Neural cell (in vitro differentiated cells): Measurements from ENCODE around the gene WDR31. TPM values are rescaled to one million over a fixed set of nuclear protein-coding genes. Genes with fewer than 3 reads are reported as not detected.

Source experiments
- H2AFZ ChIP-seq: fragments of 200-600, 300-800 bp; sonication (generic), shearing (Covaris generic); 2 replicates; pipeline ENCODE4 v1.6.0; 2014; ENCODE audit warnings: low read depth, mild to moderate bottlenecking, antibody characterized with exemption, low read length, moderate library complexity
- H3F3A ChIP-seq: fragments of 200-600 bp; shearing (Covaris generic); 2 replicates; pipeline ENCODE4 v1.6.1; 2016; ENCODE audit warnings: mild to moderate bottlenecking, moderate library complexity, mixed read lengths, antibody characterized with exemption, low read length; ENCODE audit not compliant: insufficient read depth, poor library complexity, severe bottlenecking
- H3K27ac ChIP-seq: fragments of 200-600, 300-800 bp; sonication (generic), shearing (Covaris generic); 2 replicates; pipeline ENCODE4 v1.5.1; 2014; ENCODE audit warnings: mild to moderate bottlenecking, low read length, moderate library complexity
- H3K27me3 ChIP-seq: fragments of 300-800, 200-600 bp; sonication (generic), shearing (Covaris generic); 2 replicates; pipeline ENCODE4 v1.6.0; 2014; ENCODE audit warnings: mild to moderate bottlenecking, low read depth, low read length, moderate library complexity; ENCODE audit not compliant: insufficient read depth
- H3K36me3 ChIP-seq: fragments of 300-800, 200-600 bp; sonication (generic), shearing (Covaris generic); 2 replicates; pipeline ENCODE4 v1.5.1; 2014; ENCODE audit warnings: mild to moderate bottlenecking, antibody characterized with exemption, low read length, moderate library complexity; ENCODE audit not compliant: insufficient read depth
- H3K4me2 ChIP-seq: fragments of 300-800, 200-600 bp; sonication (generic), shearing (Covaris generic); 2 replicates; pipeline ENCODE4 v1.6.0; 2014; ENCODE audit warnings: mild to moderate bottlenecking, low read length
- H3K4me3 ChIP-seq: fragments of 300-800, 200-600 bp; sonication (generic), shearing (Covaris generic); 2 replicates; pipeline ENCODE4 v1.5.1; 2014; ENCODE audit warnings: mild to moderate bottlenecking, low read length, moderate library complexity
- H3K79me2 ChIP-seq: fragments of 200-600 bp; shearing (Covaris generic); replicated peaks from 2 replicates; pipeline ENCODE4 v1.6.0; 2014; ENCODE audit warnings: mild to moderate bottlenecking, low read length, moderate library complexity; ENCODE audit not compliant: insufficient read depth
- H3K9ac ChIP-seq: fragments of 300-800, 200-600 bp; sonication (generic), shearing (Covaris generic); 2 replicates; pipeline ENCODE4 v1.6.1; 2016; ENCODE audit warnings: mild to moderate bottlenecking, low read length, mixed read lengths
- H3K9me2 ChIP-seq: fragments of 200-600 bp; shearing (Covaris generic); 2 replicates; pipeline ENCODE4 v1.6.1; 2016; ENCODE audit warnings: mild to moderate bottlenecking, low read length, mixed read lengths; ENCODE audit not compliant: insufficient read depth
- H3K9me3 ChIP-seq: fragments of 200-600, 300-800 bp; sonication (generic), shearing (Covaris generic); 2 replicates; pipeline ENCODE4 v1.6.1; 2016; ENCODE audit warnings: mild to moderate bottlenecking, mixed run types, low read length, moderate library complexity, mixed read lengths
- H4K20me1 ChIP-seq: fragments of 200-600 bp; shearing (Covaris generic); 2 replicates; pipeline ENCODE4 v1.6.1; 2016; ENCODE audit warnings: mild to moderate bottlenecking, mixed run types; ENCODE audit not compliant: insufficient read depth
- CTCF ChIP-seq: fragments of 450-650 bp; IDR thresholded peaks from 2 replicates; pipeline ENCODE4 v1.5.1; 2014; ENCODE audit warnings: antibody characterized with exemption, mild to moderate bottlenecking, moderate library complexity; ENCODE audit not compliant: poor library complexity, severe bottlenecking
- EP300 ChIP-seq: fragments of 450-650 bp; conservative IDR thresholded peaks from 2 replicates; pipeline ENCODE4 v1.6.1; 2014; ENCODE audit warnings: antibody characterized with exemption, mild to moderate bottlenecking, moderate library complexity; ENCODE audit not compliant: poor library complexity, severe bottlenecking
- EZH2 ChIP-seq: fragments of 200-600, 300-800 bp; shearing (Covaris generic), sonication (generic); IDR thresholded peaks from 2 replicates; pipeline ENCODE4 v1.6.1; 2014; ENCODE audit warnings: antibody characterized with exemption, low read length, borderline replicate concordance, mild to moderate bottlenecking; ENCODE audit not compliant: insufficient read depth, poor library complexity, severe bottlenecking
- MXI1 ChIP-seq: fragments of 450-650 bp; conservative IDR thresholded peaks from 2 replicates; pipeline ENCODE4 v1.6.1; 2014; ENCODE audit warnings: antibody characterized with exemption, mild to moderate bottlenecking; ENCODE audit not compliant: poor library complexity, severe bottlenecking
- POLR2AphosphoS5 ChIP-seq: IDR thresholded peaks from 2 replicates; pipeline ENCODE4 v1.6.1; 2012
- RAD21 ChIP-seq: fragments of 450-650 bp; conservative IDR thresholded peaks from 2 replicates; pipeline ENCODE4 v1.6.1; 2014; ENCODE audit warnings: antibody characterized with exemption, mild to moderate bottlenecking, moderate library complexity
- REST ChIP-seq: IDR thresholded peaks from 2 replicates; pipeline ENCODE4 v1.6.1; 2012; ENCODE audit warnings: borderline replicate concordance
- SMC3 ChIP-seq: fragments of 450-650 bp; conservative IDR thresholded peaks from 2 replicates; pipeline ENCODE4 v1.6.1; 2014; ENCODE audit warnings: antibody characterized with exemption, mild to moderate bottlenecking, moderate library complexity; ENCODE audit not compliant: poor library complexity
- TAF1 ChIP-seq: IDR thresholded peaks from 2 replicates; pipeline ENCODE4 v1.6.1; 2012; ENCODE audit warnings: low read depth
- polyA plus RNA-seq: library from polyadenylated mRNA; depleted of rRNA; stranded (reverse); fragments of >200 nt; gene quantifications from 2 replicates; pipeline ENCODE4 v1.2.3, GENCODE V29; 2014

Gene WDR31
- polyA plus RNA-seq, 1 donor from 2014 or later, result 0.59 TPM

- Histone ChIP-seq H3K36me3 (no peaks in the 10 kb centered on the region), H2AFZ (no peak overlapping the region), H3K79me2 (no peaks in the 10 kb centered on the region), H3K9me3 (no peaks in the 10 kb centered on the region), H4K20me1 (no peaks in the 10 kb centered on the region), H3K4me2 (no peak overlapping the region), H3K27me3 (peaks cover 20% of the 10 kb centered on the region), H3K27ac (no peak overlapping the region), H3K9ac (no peak overlapping the region), H3K4me3 (no peak overlapping the region), H3F3A (no peaks in the 10 kb centered on the region), H3K9me2 (no peaks in the 10 kb centered on the region)
- TF ChIP-seq TAF1 (no peak), RAD21 (no peak), POLR2AphosphoS5 (no peak), SMC3 (no peak)
Measured at GRCh38 chr9:113355040-113355596, 15.0 kb upstream of the WDR31 start.

- Histone ChIP-seq H3K36me3 (no peaks in the 10 kb centered on the region), H2AFZ (no peak overlapping the region), H3K9me3 (no peaks in the 10 kb centered on the region), H3F3A (no peaks in the 10 kb centered on the region), H3K27me3 (peaks cover 47% of the 10 kb centered on the region), H3K27ac (no peak overlapping the region), H4K20me1 (no peaks in the 10 kb centered on the region), H3K4me2 (no peak overlapping the region), H3K4me3 (no peak overlapping the region), H3K79me2 (no peaks in the 10 kb centered on the region), H3K9me2 (no peaks in the 10 kb centered on the region), H3K9ac (no peak overlapping the region)
- TF ChIP-seq SMC3 (no peak), REST (no peak), TAF1 (no peak), EP300 (no peak), MXI1 (no peak), EZH2 (no peak), POLR2AphosphoS5 (no peak), CTCF (no peak), RAD21 (no peak)
Measured at GRCh38 chr9:113352411-113352810, 12.3 kb upstream of the WDR31 start.
